Measurements from ENCODE around the gene HDAC4. TPM values are rescaled to one million over a fixed set of nuclear protein-coding genes. Genes with fewer than 3 reads are reported as not detected.

HDAC4 gene
- total RNA-seq, 1 donor from 2014 or later: 11.8 TPM

GRCh38 chr2:239291475-239292350 lies 109.1 kb downstream of the HDAC4 start:
- Histone ChIP-seq H3K4me3 (ENCODE audit: insufficient read depth, low read depth, low read length) (no peak overlapping the region), H3K36me3 (ENCODE audit: insufficient read depth, low read length) (no peaks in the 10 kb centered on the region), H3K79me2 (ENCODE audit: insufficient read depth, low read length) (peaks cover 17% of the 10 kb centered on the region), H3K4me2 (ENCODE audit: low read length) (peak overlapping the region; percentile 36), H3K27ac (ENCODE audit: low read depth, low read length) (no peak overlapping the region), H4K20me1 (ENCODE audit: insufficient read depth, low read length) (peaks cover 17% of the 10 kb centered on the region), H3K9ac (ENCODE audit: low read length) (peak overlapping the region; percentile 35), H3K4me1 (ENCODE audit: insufficient read depth, low read length) (peaks cover 5% of the 10 kb centered on the region), H3K9me3 (ENCODE audit: insufficient read depth, low read depth, low read length) (no peaks in the 10 kb centered on the region), H3K27me3 (ENCODE audit: insufficient read depth, low read length) (no peaks in the 10 kb centered on the region), H2AFZ (ENCODE audit: low read depth, low read length) (no peak overlapping the region)
- Mint-ChIP-seq H3K9me3 (ENCODE audit: unreplicated experiment) (no peaks in the 10 kb centered on the region), H3K27ac (ENCODE audit: unreplicated experiment) (no peak overlapping the region), H3K27me3 (ENCODE audit: low read depth, unreplicated experiment) (peaks cover 5% of the 10 kb centered on the region), H3K36me3 (ENCODE audit: low read depth, unreplicated experiment) (peaks cover 2% of the 10 kb centered on the region), H3K4me3 (ENCODE audit: unreplicated experiment) (no peak overlapping the region), H3K4me1 (ENCODE audit: low read depth, unreplicated experiment) (peaks cover 32% of the 10 kb centered on the region)
- FAIRE-seq (no peak), DNase-seq (ENCODE audit: low read depth) (no peak)
- TF ChIP-seq CTCF (IDR thresholded peaks at IDR 0.05; ENCODE audit: insufficient read depth, low read depth, low read length) (no peak), EZH2 (IDR thresholded peaks at IDR 0.05; ENCODE audit: insufficient read depth, low read length) (no peak)

DNA sequence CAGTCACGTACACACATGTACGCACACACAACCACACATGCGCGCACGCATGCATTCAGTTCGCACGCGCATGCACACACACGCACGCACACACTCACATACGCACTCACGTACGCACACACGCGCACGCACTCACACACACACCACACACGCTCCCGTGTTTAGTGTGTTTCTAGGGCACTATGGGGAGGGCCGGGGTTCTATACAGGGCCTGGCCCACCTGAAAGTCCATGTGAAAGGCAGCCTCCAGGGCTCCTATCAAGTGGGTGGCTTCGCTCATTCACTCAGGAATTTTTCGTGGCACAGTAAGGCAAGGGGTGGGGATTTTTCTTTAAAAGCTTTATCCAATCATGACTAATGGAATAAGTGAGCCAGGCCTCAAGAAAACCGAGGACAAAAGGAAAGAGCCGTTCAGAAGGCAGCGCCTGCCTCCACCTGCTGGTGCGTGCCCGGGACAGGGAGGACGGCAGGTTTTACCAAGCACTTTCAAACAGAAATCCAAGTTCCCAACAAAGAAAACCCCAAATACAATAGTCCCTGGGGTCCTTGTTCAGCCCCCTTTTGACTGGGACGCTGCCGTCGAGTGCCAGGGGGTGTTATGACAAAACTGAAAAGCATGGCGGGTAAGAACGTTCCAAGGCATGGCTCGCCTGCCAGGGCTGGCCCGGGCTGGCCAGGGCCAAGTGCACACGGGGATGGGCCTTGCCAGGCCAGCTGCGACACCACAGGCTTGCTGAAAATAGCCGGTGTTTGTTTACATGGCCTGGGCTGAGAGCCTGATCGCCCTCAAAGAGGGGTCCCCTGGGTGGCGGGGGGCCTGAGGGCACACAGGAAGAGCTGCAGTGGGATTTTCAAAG lies 110.0 kb downstream of the HDAC4 start:
- Histone ChIP-seq H3K4me1 (ENCODE audit: insufficient read depth, low read length) (peaks cover 5% of the 10 kb centered on the region), H3K27me3 (ENCODE audit: insufficient read depth, low read length) (no peaks in the 10 kb centered on the region), H3K36me3 (ENCODE audit: insufficient read depth, low read length) (no peaks in the 10 kb centered on the region), H4K20me1 (ENCODE audit: insufficient read depth, low read length) (peaks cover 13% of the 10 kb centered on the region), H3K9ac (ENCODE audit: low read length) (peak overlapping the region; percentile 35), H3K79me2 (ENCODE audit: insufficient read depth, low read length) (peaks cover 17% of the 10 kb centered on the region), H3K4me3 (ENCODE audit: insufficient read depth, low read depth, low read length) (no peak overlapping the region), H3K9me3 (ENCODE audit: insufficient read depth, low read depth, low read length) (no peaks in the 10 kb centered on the region), H2AFZ (ENCODE audit: low read depth, low read length) (peak overlapping the region; percentile 23), H3K27ac (ENCODE audit: low read depth, low read length) (peak overlapping the region; percentile 22), H3K4me2 (ENCODE audit: low read length) (peak overlapping the region; percentile 36)
- FAIRE-seq (no peak), DNase-seq (ENCODE audit: low read depth) (peak; percentile 80)
- TF ChIP-seq CTCF (IDR thresholded peaks at IDR 0.05; ENCODE audit: insufficient read depth, low read depth, low read length): peak; percentile 31
- no peak for TF ChIP-seq EZH2 (IDR thresholded peaks at IDR 0.05; ENCODE audit: insufficient read depth, low read length)
- Mint-ChIP-seq H3K27ac (ENCODE audit: unreplicated experiment) (peak overlapping the region; percentile 26), H3K4me3 (ENCODE audit: unreplicated experiment) (no peak overlapping the region), H3K36me3 (ENCODE audit: low read depth, unreplicated experiment) (peaks cover 2% of the 10 kb centered on the region), H3K4me1 (ENCODE audit: low read depth, unreplicated experiment) (peaks cover 29% of the 10 kb centered on the region), H3K27me3 (ENCODE audit: low read depth, unreplicated experiment) (peaks cover 5% of the 10 kb centered on the region), H3K9me3 (ENCODE audit: unreplicated experiment) (no peaks in the 10 kb centered on the region)
